Epithelial cell of esophagus (primary cell): ENCODE measurements around the gene CPSF4L.

Source experiments
- DNase-seq: peaks from one replicate; pipeline ENCODE4 v3.0.0; 2010; ENCODE audit warnings: low read depth
- H3K4me3 ChIP-seq: 2 replicates; pipeline ENCODE4 v1.5.1; 2011; ENCODE audit warnings: mild to moderate bottlenecking, low read length, control low read depth
- CTCF ChIP-seq: IDR thresholded peaks from 2 replicates; pipeline ENCODE4 v1.5.1; 2011; ENCODE audit warnings: low read depth, mild to moderate bottlenecking, low read length, control low read depth, inconsistent platforms; ENCODE audit not compliant: insufficient read depth; ENCODE audit errors: missing control alignments

The CPSF4L gene

GRCh38 chr17:73224663-73225305 lies 36.9 kb downstream of the CPSF4L start:
- peak; percentile 89 for DNase-seq
- H3K4me3 ChIP-seq = no peak overlapping the region
- TF ChIP-seq CTCF = no peak

DNA sequence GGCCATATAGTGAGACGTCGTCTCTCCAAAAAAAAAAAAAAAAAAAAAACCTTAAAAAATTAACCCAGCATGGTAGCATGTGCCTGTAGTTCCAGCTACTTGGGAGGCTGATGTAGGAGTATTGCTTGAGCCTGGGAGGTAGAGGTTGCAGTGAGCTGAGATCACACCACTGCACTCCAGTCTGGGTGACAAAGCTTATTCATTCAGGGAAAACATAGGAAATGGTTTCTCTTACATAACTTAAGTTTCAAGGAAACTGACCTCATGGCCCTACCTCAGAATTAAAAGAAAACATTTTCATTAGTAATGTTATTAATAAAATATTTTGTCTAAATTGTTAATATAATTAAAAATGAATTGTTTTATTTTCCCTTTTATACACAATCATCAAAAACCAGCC lies 37.4 kb downstream of the CPSF4L start:
- no peak for TF ChIP-seq CTCF
- no peak overlapping the region for H3K4me3 ChIP-seq
- DNase-seq = no peak

GRCh38 chr17:73223626-73224230 lies 38.0 kb downstream of the CPSF4L start:
- no peak overlapping the region for H3K4me3 ChIP-seq
- DNase-seq = no peak
- TF ChIP-seq CTCF = no peak

GRCh38 chr17:73215447-73215846 lies 46.2 kb downstream of the CPSF4L start:
- H3K4me3 ChIP-seq = no peak overlapping the region
- TF ChIP-seq CTCF = peak; percentile 16
- DNase-seq = peak; percentile 9

- no peak for TF ChIP-seq CTCF
- no peak overlapping the region for H3K4me3 ChIP-seq
- DNase-seq = no peak
These were observed 46.8 kb downstream of the CPSF4L start for GRCh38 chr17:73214851-73215250.

DNA sequence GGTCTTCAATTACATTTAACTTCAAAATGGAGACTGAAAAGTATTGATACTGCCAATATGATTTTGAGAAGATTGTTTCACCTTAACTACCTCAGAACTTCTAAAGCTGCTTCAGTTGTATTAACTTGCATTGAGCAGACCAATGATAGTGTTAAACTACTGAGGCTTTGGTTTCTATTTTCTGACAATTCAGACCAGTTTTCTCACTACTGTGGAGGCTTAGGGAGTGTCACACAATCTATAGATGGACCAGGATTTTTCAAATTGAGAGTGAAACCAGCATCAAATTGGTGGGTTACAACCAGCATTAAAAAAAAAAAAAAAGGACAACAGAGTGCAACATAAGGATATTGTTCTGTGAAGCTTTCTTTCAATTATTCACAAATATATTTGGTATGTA lies 47.7 kb downstream of the CPSF4L start:
- no peak overlapping the region for H3K4me3 ChIP-seq
- DNase-seq = no peak
- no peak for TF ChIP-seq CTCF

DNA sequence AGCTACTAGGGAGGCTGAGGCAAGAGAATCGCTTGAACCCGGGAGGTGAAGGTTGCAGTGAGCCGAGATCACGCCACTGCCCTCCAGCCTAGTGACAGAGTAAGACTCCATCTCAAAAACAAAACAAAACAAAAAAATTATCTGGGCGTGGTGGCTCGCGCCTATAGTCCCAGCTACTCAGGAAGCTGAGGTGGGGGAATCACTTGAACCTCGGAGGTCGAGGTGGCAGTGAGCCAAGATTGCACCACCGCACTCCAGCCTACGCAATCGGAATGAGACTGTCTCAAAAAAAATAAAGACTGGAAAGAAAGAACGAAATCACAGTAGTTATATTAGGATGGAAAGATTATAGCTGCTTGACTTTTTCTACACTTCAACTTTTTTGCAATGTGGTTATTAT lies 49.9 kb downstream of the CPSF4L start:
- no peak for DNase-seq
- TF ChIP-seq CTCF = no peak
- H3K4me3 ChIP-seq = no peak overlapping the region
